H1 (cell line): ENCODE results near the gene KCNJ16. TPM values are rescaled to one million over a fixed set of nuclear protein-coding genes. Genes with fewer than 3 reads are reported as not detected.

ENCODE experiments used
- CTCF ChIA-PET: fragments of 300-600 bp; sonication (Branson Sonifier 250); formaldehyde crosslinking; loops from one replicate; lab custom pipeline; 2021; ENCODE audit not compliant: partially characterized antibody; lab: Charles Lee
- POLR2A ChIA-PET: fragments of 300-600 bp; sonication (Branson Sonifier 250); formaldehyde crosslinking; loops from one replicate; lab custom pipeline; 2021; ENCODE audit warnings: inconsistent platforms; ENCODE audit not compliant: partially characterized antibody; lab: Charles Lee
- DNase-seq, 2 experiments: peaks; one replicate each; pipeline versions ENCODE4 v3.0.0 to v3.0.0-alpha.2; 2010 to 2022; ENCODE audit warnings: low spot score in 2 of 2, low read depth in 1 of 2, mixed read lengths in 1 of 2
- FAIRE-seq: peaks from 2 replicates; lab custom pipeline; 2011; peaks lifted over from hg19 to GRCh38; lab: Jason Lieb, UNC
- H2AFZ ChIP-seq: 2 replicates; pipeline ENCODE4 v1.8.1; 2012; ENCODE audit warnings: low read length, inconsistent platforms
- H2AK5ac ChIP-seq: 2 replicates; pipeline ENCODE4 v1.6.1; 2013; ENCODE audit warnings: low read depth, low read length
- H2BK120ac ChIP-seq: replicated peaks from 2 replicates; pipeline ENCODE3; 2013; ENCODE audit warnings: low read depth, low read length, inconsistent platforms
- H2BK12ac ChIP-seq: 2 replicates; pipeline ENCODE4 v1.6.1; 2013; ENCODE audit warnings: low read depth, low read length
- H2BK15ac ChIP-seq: 2 replicates; pipeline ENCODE4 v1.6.1; 2013; ENCODE audit warnings: low read length
- H2BK20ac ChIP-seq: 2 replicates; pipeline ENCODE4 v1.6.1; 2013; ENCODE audit warnings: low read length
- H2BK5ac ChIP-seq: 2 replicates; pipeline ENCODE4 v1.6.1; 2013; ENCODE audit warnings: low read depth, low read length
- H3K14ac ChIP-seq: 2 replicates; pipeline ENCODE4 v1.6.1; 2013; ENCODE audit warnings: inconsistent platforms; ENCODE audit not compliant: insufficient read length
- H3K18ac ChIP-seq: 2 replicates; pipeline ENCODE4 v1.6.1; 2013; ENCODE audit warnings: low read length; ENCODE audit errors: extremely low read depth
- H3K23ac ChIP-seq: 2 replicates; pipeline ENCODE4 v1.6.1; 2013; ENCODE audit warnings: inconsistent platforms; ENCODE audit not compliant: insufficient read length
- H3K23me2 ChIP-seq: 2 replicates; pipeline ENCODE4 v1.6.1; 2013; ENCODE audit warnings: low read depth, low read length
- H3K27ac ChIP-seq: 2 replicates; pipeline ENCODE4 v1.6.1; 2011; ENCODE audit warnings: low read depth, low read length, inconsistent platforms
- H3K27me3 ChIP-seq, 4 experiments: replicated peaks in 1 of 4; 1 replicate in 1 of 4; 2 replicates in 3 of 4; pipeline versions ENCODE4 v1.6.1 to v1.8.1; 2011 to 2013; ENCODE audit warnings: low read length in 3 of 4, mild to moderate bottlenecking in 3 of 4, inconsistent platforms in 2 of 4, mixed read lengths in 2 of 4, moderate library complexity in 1 of 4; ENCODE audit not compliant: control insufficient read depth in 3 of 4, insufficient read depth in 3 of 4; ENCODE audit errors: extremely low read depth in 1 of 4
- H3K36me3 ChIP-seq, 4 experiments: 2 replicates each; pipeline versions ENCODE4 v1.6.1 to v1.8.1; 2011 to 2013; ENCODE audit warnings: mild to moderate bottlenecking in 4 of 4, low read length in 3 of 4, moderate library complexity in 2 of 4, control low read depth in 1 of 4, inconsistent platforms in 1 of 4; ENCODE audit not compliant: insufficient read depth in 4 of 4, control insufficient read depth in 2 of 4
- H3K4ac ChIP-seq: replicated peaks from 2 replicates; pipeline ENCODE3; 2013; ENCODE audit warnings: low read length, low read depth, mixed read lengths, inconsistent platforms; ENCODE audit not compliant: insufficient read length
- H3K4me1 ChIP-seq, 4 experiments: replicated peaks in 1 of 4; 1 replicate in 1 of 4; 2 replicates in 3 of 4; pipeline versions ENCODE4 v1.6.1 to v1.8.1; 2011 to 2013; ENCODE audit warnings: low read length in 3 of 4, inconsistent platforms in 2 of 4, mixed read lengths in 1 of 4; ENCODE audit not compliant: insufficient read depth in 4 of 4, control insufficient read depth in 3 of 4
- H3K4me2 ChIP-seq, 2 experiments: 2 replicates each; pipeline versions ENCODE4 v1.6.1 to v1.8.1; 2011 to 2013; ENCODE audit warnings: low read depth in 2 of 2, low read length in 2 of 2, control low read depth in 1 of 2, inconsistent platforms in 1 of 2, mild to moderate bottlenecking in 1 of 2; ENCODE audit not compliant: insufficient read depth in 1 of 2
- H3K4me3 ChIP-seq, 4 experiments: fragments of 200-600, 300-600 bp in 1 of 4; sonication (generic), shearing (Covaris generic), sonication (Bioruptor Twin) in 1 of 4; 2 replicates each; pipeline versions ENCODE4 v1.5.1 to v1.8.1; 2011 to 2016; ENCODE audit warnings: low read length in 4 of 4, low read depth in 3 of 4, control low read depth in 2 of 4, inconsistent platforms in 2 of 4, mild to moderate bottlenecking in 2 of 4, mixed read lengths in 1 of 4, moderate library complexity in 1 of 4; ENCODE audit not compliant: insufficient read depth in 2 of 4; ENCODE audit errors: extremely low read depth in 1 of 4
- H3K56ac ChIP-seq: replicated peaks from 2 replicates; pipeline ENCODE3; 2013; ENCODE audit warnings: low read depth, mild to moderate bottlenecking, mixed read lengths, low read length, inconsistent platforms; ENCODE audit not compliant: insufficient read length
- H3K79me1 ChIP-seq: 2 replicates; pipeline ENCODE4 v1.6.1; 2013; ENCODE audit warnings: low read depth, low read length, control low read depth
- H3K79me2 ChIP-seq, 2 experiments: 2 replicates each; pipeline versions ENCODE4 v1.6.1 to v1.8.1; 2012 to 2013; ENCODE audit warnings: low read length in 2 of 2, mild to moderate bottlenecking in 2 of 2, inconsistent platforms in 1 of 2; ENCODE audit not compliant: insufficient read depth in 2 of 2, control insufficient read depth in 1 of 2
- H3K9ac ChIP-seq, 4 experiments: replicated peaks in 1 of 4; 1 replicate in 1 of 4; 2 replicates in 3 of 4; pipeline versions ENCODE4 v1.6.1 to v1.8.1; 2011 to 2013; ENCODE audit warnings: low read depth in 3 of 4, low read length in 3 of 4, control low read depth in 2 of 4, mild to moderate bottlenecking in 2 of 4, moderate library complexity in 2 of 4, inconsistent platforms in 1 of 4; ENCODE audit errors: extremely low read depth in 1 of 4
- H3K9me3 ChIP-seq, 2 experiments: 2 replicates each; pipeline versions ENCODE4 v1.6.1 to v1.8.1; 2012 to 2013; ENCODE audit warnings: mild to moderate bottlenecking in 2 of 2, moderate library complexity in 2 of 2, control low read depth in 1 of 2, inconsistent platforms in 1 of 2, low read depth in 1 of 2, low read length in 1 of 2, mixed read lengths in 1 of 2; ENCODE audit not compliant: insufficient read depth in 2 of 2
- H4K20me1 ChIP-seq, 2 experiments: replicated peaks in 1 of 2; 2 replicates each; pipeline versions ENCODE3 to v1.8.1; 2011 to 2013; ENCODE audit warnings: inconsistent platforms in 2 of 2, low read length in 2 of 2, mild to moderate bottlenecking in 1 of 2; ENCODE audit not compliant: insufficient read depth in 2 of 2, control insufficient read depth in 1 of 2
- H4K5ac ChIP-seq: 2 replicates; pipeline ENCODE4 v1.6.1; 2013; ENCODE audit warnings: low read length, low read depth, mixed read lengths, inconsistent platforms; ENCODE audit not compliant: insufficient read length
- H4K8ac ChIP-seq: 2 replicates; pipeline ENCODE4 v1.8.0; 2013; ENCODE audit warnings: mild to moderate bottlenecking, moderate library complexity, low read length, inconsistent platforms; ENCODE audit not compliant: insufficient read depth; ENCODE audit errors: extremely low read depth
- H4K91ac ChIP-seq: replicated peaks from 2 replicates; pipeline ENCODE3; 2013; ENCODE audit warnings: low read length, mixed read lengths, inconsistent platforms; ENCODE audit not compliant: insufficient read length
- CHD1 ChIP-seq: IDR thresholded peaks from 2 replicates; pipeline ENCODE4 v1.6.1; 2012; ENCODE audit warnings: low read depth, low read length, improper control_type of control experiment
- EP300 ChIP-seq, 2 experiments: IDR thresholded peaks; 1 replicate in 1 of 2; 2 replicates in 1 of 2; pipeline ENCODE4 v1.6.1; 2011 to 2012; ENCODE audit warnings: low read depth in 2 of 2, low read length in 2 of 2, mild to moderate bottlenecking in 2 of 2, borderline replicate concordance in 1 of 2, inconsistent platforms in 1 of 2, moderate library complexity in 1 of 2
- PHF8 ChIP-seq: fragments of 200-600 bp; sonication (generic); conservative IDR thresholded peaks from 2 replicates; pipeline ENCODE4 v1.7.1; 2012; ENCODE audit warnings: low read depth, mild to moderate bottlenecking, inconsistent platforms, low read length, moderate library complexity
- SRF ChIP-seq: IDR thresholded peaks from 2 replicates; pipeline ENCODE4 v1.6.1; 2011; ENCODE audit warnings: mild to moderate bottlenecking, low read depth, low read length, moderate library complexity
- TBP ChIP-seq: IDR thresholded peaks from 2 replicates; pipeline ENCODE4 v1.6.1; 2011; ENCODE audit warnings: low read depth, low read length, improper control_type of control experiment
- WGBS, 2 experiments: shearing (Covaris generic) in 1 of 2; methylation state at CpG; one replicate each; pipeline versions ENCODE4 v1.1.6 to v1.1.7; 2013 to 2015; ENCODE audit warnings: low lambda C conversion rate in 2 of 2, mixed read lengths in 2 of 2, inconsistent platforms in 1 of 2, low coverage in 1 of 2, missing lambda C conversion rate in 1 of 2; ENCODE audit not compliant: insufficient replicate concordance in 2 of 2, insufficient coverage in 1 of 2, insufficient read length in 1 of 2; ENCODE audit errors: extremely low coverage in 1 of 2, missing lambda C conversion rate in 1 of 2; 5-methylcytosine and 5-hydroxymethylcytosine counted together
- polyA plus RNA-seq, 7 experiments: library from polyadenylated mRNA; depleted of rRNA in 3 of 7; stranded (reverse) in 5 of 7; unstranded in 2 of 7; fragments of >200 nt in 5 of 7; fragments of 200-250 nt in 2 of 7; gene quantifications; 1 replicate in 5 of 7; 2 replicates in 1 of 7; 4 replicates in 1 of 7; pipeline versions ENCODE4 v1.2.1 to v1.2.3, GENCODE V29; 2011 to 2013; ENCODE audit warnings: missing spikeins in 2 of 7, mixed read lengths in 2 of 7
- total RNA-seq: library from RNA; stranded (reverse); fragmentation: NEBNext Ultra II Directional; extraction: Animal tissue kit (Norgen Biotek cat#: 25700); gene quantifications from 2 replicates; pipeline ENCODE4 v1.2.1, GENCODE V29; 2021

The KCNJ16 gene
- total and polyA plus RNA-seq, 2 of the 8 experiments (the other 6 are each of a cell fraction or from before 2014, with no cell fraction given), result not detected

- no peak overlapping the region for H2BK5ac ChIP-seq
- no peak overlapping the region for H2BK12ac ChIP-seq
- H3K56ac ChIP-seq, result no peak overlapping the region
- no peak overlapping the region for H2BK15ac ChIP-seq
- no peaks in the 10 kb centered on the region for H3K36me3 ChIP-seq
- H4K5ac ChIP-seq, result no peak overlapping the region
- H3K79me2 ChIP-seq, result no peaks in the 10 kb centered on the region
- H2AFZ ChIP-seq, result no peak overlapping the region
- H4K8ac ChIP-seq, result no peak overlapping the region
- no peak overlapping the region for H3K4ac ChIP-seq
- H2AK5ac ChIP-seq, result no peak overlapping the region
- POLR2A ChIA-PET, result no interaction called here
- H3K23me2 ChIP-seq, result no peaks in the 10 kb centered on the region
- no peak for TF ChIP-seq CHD1
- no peak for TF ChIP-seq EP300 (IDR thresholded peaks at IDR 0.05; ENCODE audit: borderline replicate concordance in 1 of 2, low read depth in 2 of 2, low read length in 2 of 2)
- no peak for TF ChIP-seq TBP
- TF ChIP-seq PHF8, result no peak
- no peak for TF ChIP-seq SRF
- no peak overlapping the region for H3K27ac ChIP-seq
- H4K20me1 ChIP-seq, result no peaks in the 10 kb centered on the region
- CTCF ChIA-PET, result no interaction called here
- H3K14ac ChIP-seq, result no peak overlapping the region
- no peak overlapping the region for H3K9ac ChIP-seq
- no peak overlapping the region for H3K18ac ChIP-seq
- no peak overlapping the region for H2BK20ac ChIP-seq
- no peaks in the 10 kb centered on the region for H3K27me3 ChIP-seq
- no peaks in the 10 kb centered on the region for H3K4me1 ChIP-seq
- WGBS, 2 experiments, result 93% methylated on average over 2 of the region's 2 CpGs; no CpG with 5 or more reads in 1 of the 2 experiments
- H2BK120ac ChIP-seq, result no peak overlapping the region
- FAIRE-seq, result no peak
- DNase-seq, result no peak
- H4K91ac ChIP-seq, result no peak overlapping the region
- H3K23ac ChIP-seq, result no peak overlapping the region
- no peak overlapping the region for H3K4me3 ChIP-seq
- H3K79me1 ChIP-seq, result no peaks in the 10 kb centered on the region
- no peaks in the 10 kb centered on the region for H3K9me3 ChIP-seq
- H3K4me2 ChIP-seq, result no peak overlapping the region
Observed at GRCh38 chr17:70060415-70060814, 14.6 kb upstream of the KCNJ16 start.
